Sigmoid colon (tissue), 4 donors: ENCODE data around the gene TMEM44.

Source experiments
- CTCF ChIP-seq, 4 experiments: fragments of 450-650 bp in 3 of 4; fragments of 200-600 bp in 1 of 4; IDR thresholded peaks; one replicate each; pipeline ENCODE4 v1.5.1; 2016 to 2019; ENCODE audit warnings: antibody characterized with exemption in 4 of 4, mild to moderate bottlenecking in 3 of 4, moderate library complexity in 2 of 4
- EP300 ChIP-seq, 4 donors: sonication (generic); formaldehyde crosslinking; IDR thresholded peaks; one replicate each; pipeline ENCODE4 v1.6.1; 2017; ENCODE audit warnings: antibody characterized with exemption in 4 of 4
- POLR2A ChIP-seq, 2 donors: fragments of 450-650 bp; IDR thresholded peaks; one replicate each; pipeline ENCODE4 v1.6.1; 2016; ENCODE audit warnings: antibody characterized with exemption in 2 of 2, mild to moderate bottlenecking in 2 of 2, moderate library complexity in 2 of 2
- POLR2AphosphoS5 ChIP-seq, 4 donors: sonication (generic); formaldehyde crosslinking; IDR thresholded peaks; one replicate each; pipeline ENCODE4 v1.6.1; 2017; ENCODE audit warnings: antibody characterized with exemption in 4 of 4

GRCh38 chr3:194573680-194574437 lies 59.4 kb downstream of the TMEM44 start:
- TF ChIP-seq EP300 (IDR thresholded peaks at IDR 0.05), result no peak
- peak in 2 of 4 experiments; percentile 26 to 29 for TF ChIP-seq CTCF (IDR thresholded peaks at IDR 0.05)
- no peak for TF ChIP-seq POLR2AphosphoS5 (IDR thresholded peaks at IDR 0.05)
- no peak for TF ChIP-seq POLR2A (IDR thresholded peaks at IDR 0.05)
